Muscle of back (tissue), 11 donors: ENCODE data around the gene CCSAP. TPM values are rescaled to one million over a fixed set of nuclear protein-coding genes. Genes with fewer than 3 reads are reported as not detected.

Source experiments
- DNase-seq, 3 donors: peaks; one replicate each; pipeline versions ENCODE4 v3.0.0 to v3.0.0-alpha.2; 2013
- polyA plus RNA-seq, 10 donors: library from polyadenylated mRNA; unstranded; fragments of 120-200 nt; gene quantifications; one replicate each; pipeline ENCODE4 v1.2.1, GENCODE V29; 2013; ENCODE audit not compliant: insufficient read length in 10 of 10

CCSAP gene
- polyA plus RNA-seq, 10 donors = 5.4 to 9.6 (median 6.5) TPM

DNA sequence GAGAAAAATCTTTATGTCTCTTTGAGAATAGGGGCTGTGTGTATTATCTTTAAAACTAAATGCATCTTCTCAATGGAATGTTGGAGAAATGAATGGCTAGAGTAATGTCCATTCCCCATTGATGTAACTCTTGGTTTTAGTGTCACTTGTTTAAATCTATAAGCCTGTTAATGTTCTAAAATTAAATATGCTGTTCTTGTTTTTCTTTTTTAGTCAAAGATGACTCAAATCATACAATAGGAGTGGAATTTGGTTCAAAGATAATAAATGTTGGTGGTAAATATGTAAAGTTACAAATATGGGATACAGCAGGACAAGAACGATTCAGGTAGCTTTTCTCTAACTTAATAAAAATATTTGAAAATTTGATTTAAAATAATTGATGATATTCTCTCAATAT, 54.3 kb downstream of the CCSAP start:
- DNase-seq = no peak

DNA sequence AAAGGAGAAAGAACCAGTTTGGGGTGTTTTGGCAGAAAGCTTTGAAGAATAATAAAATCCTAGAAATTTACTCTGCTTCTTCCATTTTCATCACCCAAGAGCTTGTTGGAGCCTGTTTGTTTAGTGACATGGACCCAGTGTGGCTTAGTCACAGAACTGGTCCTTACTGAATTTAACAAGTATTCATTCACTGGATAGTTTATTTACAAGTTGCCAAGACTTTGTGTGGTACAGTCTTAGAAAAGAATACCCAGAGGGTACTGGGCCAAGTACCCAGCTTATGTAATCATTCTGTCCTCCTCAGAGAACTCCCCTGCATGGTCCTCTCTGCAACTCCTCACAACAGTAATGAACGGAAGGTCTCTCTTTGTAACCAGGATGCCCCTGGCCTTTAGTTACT, 55.6 kb downstream of the CCSAP start:
- DNase-seq = no peak

DNA sequence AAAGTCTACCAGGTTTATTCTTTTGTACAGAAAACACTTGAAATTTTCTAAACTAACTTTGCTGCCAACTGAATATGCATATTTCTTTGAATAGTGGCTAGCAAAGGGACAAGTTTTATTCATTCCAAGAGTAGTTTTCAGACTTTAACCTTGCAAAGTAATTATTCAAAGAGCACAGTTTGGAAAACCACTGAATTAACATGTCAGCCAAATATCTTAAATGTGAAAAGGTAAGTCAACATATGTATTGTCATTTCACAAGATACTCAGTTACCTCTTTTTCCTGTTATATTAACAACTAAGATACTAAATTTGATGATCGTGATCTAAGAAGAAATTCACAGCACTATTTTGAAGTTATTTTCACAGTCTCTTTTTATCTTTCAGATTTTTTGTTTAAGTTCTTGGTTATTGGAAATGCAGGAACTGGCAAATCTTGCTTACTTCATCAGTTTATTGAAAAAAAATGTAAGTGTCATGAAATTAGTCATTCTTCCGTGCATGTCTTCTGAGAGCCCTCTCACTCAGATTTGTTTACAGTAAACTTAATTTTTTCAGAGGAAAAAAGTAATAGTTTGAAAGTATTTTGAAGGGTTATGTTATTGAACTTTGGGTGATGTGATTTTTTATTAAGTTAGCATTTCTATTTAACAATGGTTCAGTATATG, 56.6 kb downstream of the CCSAP start:
- no peak for DNase-seq

- DNase-seq = no peak
Measured at GRCh38 chr1:229285440-229285839, 57.4 kb downstream of the CCSAP start.

DNA sequence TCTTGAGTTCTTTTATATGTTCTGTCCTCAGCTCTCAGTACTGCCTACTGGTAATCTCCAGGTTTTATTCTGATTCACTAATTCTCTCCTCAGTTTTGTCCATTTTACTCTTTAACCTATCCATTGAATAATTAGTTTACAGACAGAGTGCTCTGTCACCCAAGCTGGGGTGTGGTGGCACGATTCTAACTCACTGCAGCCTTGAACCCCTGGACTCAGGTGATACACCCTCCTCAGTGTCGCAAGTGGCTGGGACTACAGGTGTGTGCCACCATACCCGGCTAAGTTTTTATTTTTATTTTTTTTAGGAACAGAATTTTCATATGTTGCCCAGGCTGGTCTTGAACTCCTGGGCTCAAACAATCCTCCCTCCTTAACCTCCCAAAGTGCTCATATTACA, 58.0 kb downstream of the CCSAP start:
- no peak for DNase-seq

DNA sequence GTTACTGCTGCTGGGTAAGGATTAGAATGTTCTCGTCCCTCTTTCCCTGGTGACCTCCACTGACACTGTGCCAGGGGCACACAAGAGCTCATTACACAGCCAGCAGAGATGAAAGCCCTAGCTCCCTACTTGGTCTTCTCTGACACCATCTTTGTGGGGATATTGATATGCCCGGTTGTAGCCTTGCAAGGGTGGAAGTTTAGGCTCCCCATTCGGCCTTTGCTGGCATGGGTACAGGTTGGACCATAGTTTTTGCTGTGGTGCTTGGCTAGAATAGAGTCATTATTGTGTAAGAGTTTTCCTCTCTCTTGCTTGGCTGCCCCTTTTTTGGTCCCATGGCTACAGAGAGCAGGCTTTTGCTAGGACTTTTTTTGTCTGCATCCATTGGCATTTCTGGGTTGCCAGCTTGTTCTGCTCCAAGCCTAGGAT, 59.6 kb downstream of the CCSAP start:
- no peak for DNase-seq

DNA sequence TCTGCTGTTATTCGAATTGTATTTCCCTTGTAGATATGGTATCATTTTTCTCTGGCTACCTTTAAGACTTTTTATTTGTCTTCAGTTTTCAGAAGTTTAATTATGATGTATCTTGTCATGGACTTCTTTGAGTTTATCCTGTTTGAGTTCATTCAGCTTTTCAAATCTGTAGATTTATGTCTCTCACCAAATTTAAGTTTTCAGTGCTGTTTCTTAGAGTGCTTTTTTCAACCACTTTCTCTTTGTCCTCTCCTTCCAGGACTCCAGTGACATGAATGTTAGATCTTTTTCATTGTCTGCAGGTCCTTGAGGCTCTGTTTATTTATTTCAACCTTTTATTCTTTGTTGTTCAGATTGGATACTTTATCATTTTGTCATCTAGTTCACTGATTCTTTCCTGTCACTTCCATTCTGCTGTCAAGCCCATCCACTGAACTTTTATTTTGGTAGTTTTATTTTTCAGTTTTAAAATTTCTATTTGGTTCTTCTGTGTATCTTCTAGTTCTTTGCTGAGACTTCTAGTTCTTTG, 60.5 kb downstream of the CCSAP start:
- no peak for DNase-seq

- DNase-seq = no peak
Measured at GRCh38 chr1:229281339-229281926, 61.4 kb downstream of the CCSAP start.

DNA sequence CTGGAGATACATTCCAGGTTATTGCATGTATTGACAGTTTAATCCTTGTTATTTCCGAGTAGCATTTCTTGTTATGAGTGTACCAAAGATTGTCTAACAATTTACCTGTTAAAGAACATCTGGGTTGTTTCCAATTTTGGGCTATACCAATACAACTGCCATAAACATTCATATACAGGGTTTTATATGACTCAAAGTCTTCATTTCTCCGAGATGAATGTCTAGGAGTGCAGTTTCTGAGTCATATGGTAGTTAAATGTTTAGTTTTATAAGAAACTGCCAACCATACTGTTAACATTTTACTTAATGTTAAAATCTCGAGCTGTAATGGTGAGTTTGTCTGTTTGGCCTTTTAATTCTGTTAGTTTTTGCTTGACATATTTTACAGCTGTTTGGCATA, 61.9 kb downstream of the CCSAP start:
- no peak for DNase-seq

DNA sequence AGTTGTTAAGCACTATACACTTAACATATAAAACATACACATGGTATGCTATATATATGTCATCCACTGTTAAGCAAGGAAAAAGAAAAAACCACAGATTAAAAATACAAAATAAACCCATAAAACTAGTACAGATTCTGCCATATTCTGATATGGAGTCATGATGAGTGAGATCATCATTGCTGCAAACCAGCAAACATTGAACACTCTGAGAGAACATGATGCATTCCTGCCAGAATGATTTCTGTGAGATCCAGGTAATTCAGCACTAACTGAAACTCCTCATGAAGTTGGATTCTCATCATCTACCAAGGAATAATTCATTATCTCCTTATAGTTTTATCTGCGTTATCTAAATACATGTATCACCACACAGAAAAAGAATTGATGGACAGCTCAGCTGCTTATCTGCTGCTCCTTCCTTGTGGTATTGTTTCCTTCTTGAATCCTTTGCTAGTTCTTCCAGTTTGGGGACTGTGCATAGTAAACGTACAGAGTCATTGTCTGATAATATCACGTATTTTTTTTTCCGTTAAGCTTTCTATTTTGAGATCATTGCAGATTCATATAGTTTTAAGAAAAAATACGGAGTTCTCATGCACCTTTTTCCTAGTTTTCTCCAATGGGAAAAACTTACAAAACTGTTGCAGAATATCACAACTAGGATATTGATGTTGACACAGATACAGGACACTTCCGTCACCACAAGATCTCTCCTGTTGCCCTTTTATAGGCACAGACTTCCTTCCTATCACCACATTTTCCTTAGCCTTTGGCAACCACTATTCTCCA, 62.6 kb downstream of the CCSAP start:
- DNase-seq = no peak

DNA sequence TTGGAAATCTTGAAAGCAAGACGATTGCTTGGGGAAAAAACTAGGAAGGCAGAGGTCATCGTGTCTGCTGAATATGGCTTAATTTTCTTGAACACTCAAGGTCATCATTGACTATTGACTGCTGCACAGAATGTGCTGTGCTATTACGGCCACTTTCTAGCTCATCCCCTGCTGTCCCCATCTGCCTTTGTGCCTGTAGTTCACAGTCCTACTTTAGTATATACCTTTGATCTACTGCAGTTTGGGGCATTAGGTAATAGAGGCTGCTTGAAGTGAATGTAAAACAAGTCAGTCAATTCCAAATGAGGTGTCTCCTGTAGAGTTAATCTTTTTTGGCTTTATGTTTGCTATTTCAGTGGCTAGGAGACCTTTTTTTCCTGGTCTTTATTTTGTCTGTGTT, 63.6 kb downstream of the CCSAP start:
- DNase-seq = no peak

DNA sequence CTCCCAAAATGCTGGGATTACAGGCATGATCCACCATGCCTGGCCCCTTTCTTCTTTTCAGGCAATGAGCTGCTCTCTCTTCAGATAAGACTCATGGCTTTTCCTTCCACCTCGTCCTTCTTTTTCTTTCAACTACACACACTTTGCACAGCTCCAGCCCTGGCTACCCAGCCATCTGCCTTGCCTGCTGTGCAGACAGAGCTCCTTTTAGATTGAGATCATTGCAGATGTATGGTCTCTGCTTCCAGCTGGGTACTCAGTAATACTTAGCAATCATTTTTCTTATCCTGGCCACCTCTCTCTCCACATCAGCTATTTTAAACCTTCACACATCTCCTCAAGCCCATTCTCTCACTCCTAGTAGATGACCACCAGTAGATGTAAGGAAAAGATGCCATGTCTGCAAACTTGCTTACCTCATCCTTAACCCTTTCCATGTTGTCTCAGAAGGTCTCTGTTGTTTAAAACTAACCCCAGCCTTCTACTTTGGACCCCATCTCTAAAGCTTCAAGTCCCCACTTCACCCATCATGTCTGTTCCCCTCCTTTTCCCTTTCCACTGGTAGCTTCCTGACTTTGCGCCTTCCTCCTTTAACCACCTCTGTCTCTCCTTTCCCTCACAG, 64.6 kb downstream of the CCSAP start:
- no peak for DNase-seq

- no peak for DNase-seq
Measured at GRCh38 chr1:229275005-229275404, 67.8 kb downstream of the CCSAP start.

DNA sequence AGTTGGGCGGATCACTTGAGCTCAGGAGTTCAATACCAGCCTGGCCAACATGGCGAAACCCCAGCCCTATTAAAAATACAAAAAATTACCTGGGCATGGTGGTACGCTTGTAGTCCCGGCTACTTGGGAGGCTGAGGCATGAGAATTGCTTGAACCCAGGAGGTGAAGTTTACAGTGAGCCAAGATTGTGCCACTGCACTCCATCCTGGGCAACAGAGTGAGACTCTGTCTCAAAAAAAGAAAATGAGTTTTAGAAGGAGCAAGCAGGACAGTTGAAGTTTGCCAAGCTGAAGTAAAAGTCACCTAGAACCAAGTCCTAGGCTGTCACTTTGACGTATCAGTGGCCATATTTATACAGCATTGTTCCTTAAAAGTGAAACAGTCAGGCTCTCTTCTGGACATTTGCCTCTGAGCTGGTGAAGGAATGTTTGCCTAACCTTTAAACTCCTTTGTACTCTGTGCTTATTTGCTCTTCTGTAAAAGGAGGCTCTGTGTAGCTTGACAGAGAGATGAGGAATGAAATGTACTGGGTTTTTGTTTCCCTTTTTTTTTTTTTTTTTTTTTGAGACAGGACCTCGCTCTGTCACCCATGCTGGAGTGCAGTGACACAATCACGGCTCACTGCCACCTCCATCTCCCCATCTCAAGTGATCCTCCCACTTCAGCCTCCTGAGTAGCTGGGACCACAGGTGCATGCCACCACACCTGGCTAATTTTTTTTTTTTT, 69.2 kb downstream of the CCSAP start:
- no peak for DNase-seq

GRCh38 chr1:229272164-229273158, 70.4 kb downstream of the CCSAP start:
- peak in 1 of 3 donors; percentile 23 for DNase-seq

- DNase-seq = peak; percentile 18 to 73 (median 52)
Measured at GRCh38 chr1:229271448-229272159, 71.2 kb downstream of the CCSAP start.
